HG03196 (cell line): ENCODE data around the gene MOV10L1.
A peak's percentile ranks its signal among the peaks of the same experiment; 100 is the strongest.
"Not testable (repeated sequence)": the region's sequence is repeated elsewhere in the genome, so short reads cannot be mapped to it uniquely, and the experiment has no call there.

ENCODE experiments used
- ATAC-seq: cut with Tn5 transposase; IDR thresholded peaks from one replicate; pipeline ENCODE4 v1.9.1; 2021; ENCODE audit not compliant: unreplicated experiment

The MOV10L1 gene

GRCh38 chr22:50199829-50200460 is 110.1 kb downstream of the MOV10L1 start:
- no peak for ATAC-seq

- ATAC-seq = peak; percentile 66
Measured at GRCh38 chr22:50200461-50201190, 110.8 kb downstream of the MOV10L1 start, which contains the start of gene SELENOO. Gene SELENOO, plus strand, starts transcription at chr22:50201011. Its CDS starts 26 bp downstream, at chr22:50201037.

GRCh38 chr22:50201191-50202129 is 111.7 kb downstream of the MOV10L1 start:
- peak; percentile 12 for ATAC-seq

- ATAC-seq = no peak
Measured at GRCh38 chr22:50202130-50202666, 112.4 kb downstream of the MOV10L1 start.

GRCh38 chr22:50203288-50203687 is 113.5 kb downstream of the MOV10L1 start:
- ATAC-seq = no peak

GRCh38 chr22:50204571-50204970 is 114.8 kb downstream of the MOV10L1 start:
- ATAC-seq = no peak

GRCh38 chr22:50204998-50205397 is 115.2 kb downstream of the MOV10L1 start:
- not testable (repeated sequence) for ATAC-seq

GRCh38 chr22:50205781-50206569 is 116.2 kb downstream of the MOV10L1 start:
- ATAC-seq = no peak

- no peak for ATAC-seq
Measured at GRCh38 chr22:50206599-50206998, 116.8 kb downstream of the MOV10L1 start.

- ATAC-seq = no peak
Measured at GRCh38 chr22:50207383-50208140, 117.8 kb downstream of the MOV10L1 start.

- ATAC-seq = no peak
Measured at GRCh38 chr22:50208430-50208938, 118.7 kb downstream of the MOV10L1 start.

GRCh38 chr22:50208939-50209892 is 119.4 kb downstream of the MOV10L1 start:
- ATAC-seq = no peak

GRCh38 chr22:50209893-50210292 is 120.1 kb downstream of the MOV10L1 start:
- ATAC-seq = no peak

GRCh38 chr22:50210378-50211139 is 120.8 kb downstream of the MOV10L1 start:
- no peak for ATAC-seq

- ATAC-seq = no peak
Measured at GRCh38 chr22:50211147-50211546, 121.3 kb downstream of the MOV10L1 start.
